Measurements from ENCODE around the gene IL4I1.

IL4I1 gene

DNA sequence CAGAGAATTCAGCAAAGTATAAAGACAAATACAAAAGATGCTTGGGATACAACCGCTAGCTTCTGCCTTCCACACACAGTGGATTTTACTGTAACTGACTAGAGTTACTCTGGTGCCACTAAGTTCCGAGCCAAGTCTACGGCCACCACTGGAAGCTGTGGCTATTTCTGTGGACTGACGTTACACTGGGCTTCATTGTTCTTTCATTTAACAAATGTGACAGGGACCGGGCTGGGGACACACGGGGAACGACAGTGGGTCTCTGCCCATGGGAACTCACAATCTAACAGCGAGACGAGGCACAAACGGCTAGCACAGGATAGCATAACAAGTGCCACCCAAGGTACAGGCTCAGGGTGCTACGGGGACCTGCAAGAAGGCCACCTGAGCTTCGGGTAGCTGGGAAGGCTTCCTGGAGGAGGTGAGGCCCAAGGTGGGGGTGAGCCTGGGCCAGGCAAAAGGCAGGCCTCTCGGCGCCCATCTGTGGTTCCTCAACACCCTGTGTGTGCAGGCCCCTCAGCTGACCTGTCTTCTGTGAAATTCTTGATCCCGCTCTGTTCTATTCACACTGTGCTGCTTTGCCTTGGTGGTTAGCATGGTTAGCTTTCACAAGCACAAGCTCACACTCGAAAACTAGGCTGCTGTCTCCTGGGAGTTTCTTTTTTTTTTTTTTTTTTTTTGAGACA lies 10.3 kb upstream of the IL4I1 start:
- Histone ChIP-seq H3K4me3 (no peak overlapping the region), H3K27ac (no peak overlapping the region)
- no peak for DNase-seq (ENCODE audit: low spot score)
- TF ChIP-seq, protein P1, sequence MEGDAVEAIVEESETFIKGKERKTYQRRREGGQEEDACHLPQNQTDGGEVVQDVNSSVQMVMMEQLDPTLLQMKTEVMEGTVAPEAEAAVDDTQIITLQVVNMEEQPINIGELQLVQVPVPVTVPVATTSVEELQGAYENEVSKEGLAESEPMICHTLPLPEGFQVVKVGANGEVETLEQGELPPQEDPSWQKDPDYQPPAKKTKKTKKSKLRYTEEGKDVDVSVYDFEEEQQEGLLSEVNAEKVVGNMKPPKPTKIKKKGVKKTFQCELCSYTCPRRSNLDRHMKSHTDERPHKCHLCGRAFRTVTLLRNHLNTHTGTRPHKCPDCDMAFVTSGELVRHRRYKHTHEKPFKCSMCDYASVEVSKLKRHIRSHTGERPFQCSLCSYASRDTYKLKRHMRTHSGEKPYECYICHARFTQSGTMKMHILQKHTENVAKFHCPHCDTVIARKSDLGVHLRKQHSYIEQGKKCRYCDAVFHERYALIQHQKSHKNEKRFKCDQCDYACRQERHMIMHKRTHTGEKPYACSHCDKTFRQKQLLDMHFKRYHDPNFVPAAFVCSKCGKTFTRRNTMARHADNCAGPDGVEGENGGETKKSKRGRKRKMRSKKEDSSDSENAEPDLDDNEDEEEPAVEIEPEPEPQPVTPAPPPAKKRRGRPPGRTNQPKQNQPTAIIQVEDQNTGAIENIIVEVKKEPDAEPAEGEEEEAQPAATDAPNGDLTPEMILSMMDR (IDR thresholded peaks at IDR 0.05): no peak

DNA sequence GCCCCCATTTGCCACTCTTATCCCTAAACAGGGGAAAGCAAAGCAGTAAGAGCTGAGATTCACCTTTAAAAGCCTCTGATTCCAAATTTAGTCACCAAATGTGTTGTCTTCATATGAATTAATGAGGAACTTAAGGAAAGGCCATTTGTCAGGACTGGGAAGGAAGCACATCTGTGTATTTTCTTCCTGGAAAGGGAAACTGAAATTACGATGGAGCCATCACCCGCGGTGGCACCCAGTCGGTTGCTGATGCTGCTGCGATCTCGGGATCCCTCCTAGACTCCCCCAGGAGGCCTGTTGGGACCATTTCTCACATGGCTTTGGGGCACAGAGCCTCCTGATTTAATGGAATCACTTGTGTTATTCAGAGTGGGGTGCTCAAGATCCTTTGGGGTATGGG lies 7.4 kb upstream of the IL4I1 start:
- TF ChIP-seq, protein P1 (IDR thresholded peaks at IDR 0.05): no peak
- H3K4me3 ChIP-seq: no peak overlapping the region
- H3K27ac ChIP-seq: no peak overlapping the region
- no peak for DNase-seq (ENCODE audit: low spot score)

DNA sequence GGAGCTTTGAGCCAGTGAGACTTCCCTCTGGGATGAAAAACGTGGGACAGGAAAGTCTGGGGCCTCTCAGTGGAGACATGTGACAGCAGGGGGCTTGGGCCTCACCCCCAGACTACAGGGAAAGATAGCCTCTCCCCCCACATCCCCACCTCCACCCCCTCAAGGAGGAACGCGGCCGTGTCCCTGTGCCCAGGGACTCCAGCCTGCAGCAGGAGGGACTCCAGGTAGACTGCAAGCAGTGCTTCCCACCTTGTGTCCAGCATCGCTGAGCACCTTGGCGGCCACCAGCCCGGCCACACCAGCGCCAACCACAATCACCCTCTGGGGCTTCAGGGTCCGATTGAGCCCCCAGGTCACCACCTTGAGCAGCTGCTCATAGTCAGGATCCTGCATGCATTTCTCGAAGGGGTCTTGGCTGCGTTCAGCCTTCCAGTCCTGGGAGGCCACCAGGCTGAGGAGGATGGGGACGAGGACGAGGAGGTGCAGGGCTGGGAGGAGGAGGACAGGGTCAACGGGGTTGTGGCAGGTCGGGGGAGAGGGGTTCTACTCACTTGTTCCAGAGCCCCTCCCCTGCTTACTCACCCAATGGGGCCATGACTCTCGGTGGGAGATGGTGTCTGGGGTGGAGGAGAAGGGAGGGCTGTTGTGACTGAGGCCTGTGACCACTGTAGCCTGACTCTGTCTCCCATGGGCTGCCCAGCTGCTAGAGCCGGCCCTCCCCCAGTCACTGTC lies 955 bp downstream of the IL4I1 start:
- Histone ChIP-seq H3K4me3 (no peak overlapping the region), H3K27ac (no peak overlapping the region)
- no peak for DNase-seq (ENCODE audit: low spot score)
- TF ChIP-seq, protein P1 (IDR thresholded peaks at IDR 0.05): no peak

DNA sequence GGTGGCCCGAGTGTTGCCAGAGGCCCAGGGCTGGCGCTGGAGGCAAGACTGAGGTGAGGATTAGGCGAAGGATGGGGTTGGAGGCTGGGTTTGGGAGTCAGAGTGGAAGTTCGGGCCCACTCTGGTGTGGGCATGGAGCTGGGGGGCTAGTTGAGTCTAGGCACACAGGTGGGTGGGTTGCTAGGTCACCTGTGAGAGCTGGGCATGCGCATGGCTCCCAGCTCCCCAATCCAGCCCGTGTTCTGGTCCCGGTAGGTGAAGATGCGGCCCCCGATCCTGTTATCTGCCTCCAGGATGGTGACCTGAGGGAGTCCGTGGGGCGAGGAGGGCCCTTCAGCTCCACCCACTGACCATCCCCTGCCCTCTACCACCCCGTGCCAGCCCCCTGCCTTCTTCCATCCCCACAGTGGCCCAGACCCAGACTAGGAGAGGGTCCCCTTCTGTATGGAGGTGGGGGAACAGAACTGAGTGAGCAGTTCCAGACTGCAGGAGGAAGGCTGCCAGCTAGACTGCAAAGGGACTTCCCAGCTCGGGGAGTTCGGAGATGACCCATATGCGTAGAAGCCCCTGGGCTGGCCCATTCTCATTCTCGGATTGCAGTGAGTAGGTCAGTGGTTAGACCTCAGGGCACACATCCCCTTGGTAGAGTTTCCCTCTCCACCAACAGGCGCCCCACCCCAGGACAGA lies 1.7 kb downstream of the IL4I1 start:
- H3K27ac ChIP-seq: no peak overlapping the region
- no peak overlapping the region for H3K4me3 ChIP-seq
- DNase-seq (ENCODE audit: low spot score): no peak
- TF ChIP-seq, protein P1 (IDR thresholded peaks at IDR 0.05): no peak

DNA sequence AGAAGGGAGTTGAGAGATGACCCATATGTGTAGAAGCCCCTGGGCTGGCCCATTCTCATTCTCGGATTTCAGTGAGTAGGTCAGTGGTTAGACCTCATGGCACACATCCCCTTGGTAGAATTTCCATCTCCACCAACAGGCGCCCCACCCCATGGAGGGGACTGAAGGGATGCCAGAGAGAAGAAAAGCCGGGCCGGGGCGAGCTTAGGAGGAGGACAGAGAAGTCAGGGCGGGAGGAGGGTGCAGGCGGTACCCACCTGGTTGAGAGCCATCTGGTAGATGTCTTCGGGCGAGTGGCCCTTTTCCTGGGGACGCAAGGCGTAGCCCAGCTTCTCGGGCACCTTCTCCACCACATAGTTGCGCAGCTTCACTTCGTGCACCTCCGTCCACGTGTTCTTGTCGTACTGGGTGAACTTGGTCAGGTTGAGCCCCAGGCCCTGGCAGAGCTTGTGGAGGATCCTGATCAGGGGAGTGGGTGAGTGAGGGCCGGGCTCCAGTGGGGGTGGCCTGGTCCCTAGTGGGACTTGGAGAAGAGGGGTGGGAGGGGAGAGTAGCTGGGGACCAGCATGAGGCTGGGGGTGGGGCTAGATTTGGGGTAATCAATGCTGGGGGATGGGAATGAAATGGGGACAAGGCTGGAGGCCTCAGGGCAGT lies 2.5 kb downstream of the IL4I1 start:
- H3K27ac ChIP-seq: no peak overlapping the region
- TF ChIP-seq, protein P1 (IDR thresholded peaks at IDR 0.05): no peak
- no peak for DNase-seq (ENCODE audit: low spot score)
- no peak overlapping the region for H3K4me3 ChIP-seq

DNA sequence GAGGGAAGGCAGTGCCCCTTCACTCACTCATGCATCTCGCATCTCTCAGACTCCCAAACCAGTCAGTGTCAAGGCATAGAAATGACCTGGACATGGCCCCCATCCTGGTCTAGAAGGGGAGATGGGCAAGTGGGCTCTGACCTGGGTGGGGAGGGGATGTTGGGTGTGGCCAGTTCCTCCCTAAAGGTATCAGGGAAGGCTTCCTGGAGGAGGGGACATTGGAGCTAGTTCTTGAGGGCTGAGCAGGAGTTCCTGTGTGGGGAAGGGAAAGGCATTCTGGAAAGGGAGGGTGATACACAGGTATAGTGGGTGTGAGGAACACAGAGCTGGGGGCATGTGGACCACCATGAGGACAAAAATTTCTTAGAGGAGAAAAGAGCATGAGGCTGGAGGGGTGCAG lies 4.0 kb downstream of the IL4I1 start:
- no peak overlapping the region for H3K4me3 ChIP-seq
- H3K27ac ChIP-seq: no peak overlapping the region
- no peak for DNase-seq (ENCODE audit: low spot score)
- TF ChIP-seq, protein P1 (IDR thresholded peaks at IDR 0.05): no peak
